Mammary epithelial cell (primary cell): ENCODE results near the gene TIGIT.

Experiments
- CTCF ChIP-seq, 2 donors: IDR thresholded peaks in 1 of 2; conservative IDR thresholded peaks in 1 of 2; 2 replicates each; pipeline ENCODE4 v1.5.1; 2011 to 2012; ENCODE audit warnings: inconsistent platforms in 2 of 2, low read length in 2 of 2, mild to moderate bottlenecking in 2 of 2, control low read depth in 1 of 2, low read depth in 1 of 2; ENCODE audit not compliant: insufficient read depth in 1 of 2; ENCODE audit errors: extremely low read depth in 1 of 2
- EZH2 ChIP-seq: IDR thresholded peaks from 2 replicates; pipeline ENCODE4 v1.6.1; 2012; ENCODE audit warnings: low read length, inconsistent platforms, borderline replicate concordance

DNA sequence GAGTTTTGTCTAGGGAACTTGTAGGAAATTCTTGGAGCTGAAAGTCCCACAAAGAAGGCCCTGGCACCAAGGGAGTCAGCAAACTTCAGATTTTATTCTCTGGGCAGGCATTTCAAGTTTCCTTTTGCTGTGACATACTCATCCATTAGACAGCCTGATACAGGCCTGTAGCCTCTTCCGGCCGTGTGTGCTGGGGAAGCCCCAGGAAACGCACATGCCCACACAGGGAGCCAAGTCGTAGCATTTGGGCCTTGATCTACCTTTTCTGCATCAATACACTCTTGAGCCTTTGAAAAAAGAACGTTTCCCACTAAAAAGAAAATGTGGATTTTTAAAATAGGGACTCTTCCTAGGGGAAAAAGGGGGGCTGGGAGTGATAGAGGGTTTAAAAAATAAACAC lies 15.0 kb downstream of the TIGIT start:
- TF ChIP-seq CTCF (conservative IDR thresholded peaks at IDR 0.05 in 1 of 2, IDR thresholded peaks at IDR 0.05 in 1 of 2; ENCODE audit: extremely low read depth in 1 of 2, insufficient read depth in 1 of 2, low read depth in 1 of 2, low read length in 2 of 2) (no peak), EZH2 (no peak)
